Right kidney (tissue), 9 donors: Measurements from ENCODE around the gene PLCB1.
A peak's percentile ranks its signal among the peaks of the same experiment; 100 is the strongest.
"Not testable (repeated sequence)": the region's sequence is repeated elsewhere in the genome, so short reads cannot be mapped to it uniquely, and the experiment has no call there.

ENCODE experiments used
- DNase-seq: peaks from one replicate; pipeline ENCODE4 v3.0.0-alpha.2; 2016
- long read RNA-seq, 8 donors: transcript quantifications; one replicate each; lab custom pipeline, GENCODE V29; 2026

The PLCB1 gene
- long read RNA-seq, donor 1, result 0 reads
- long read RNA-seq, donor 2, full-length matches to known transcripts, result 1 of 1 reads
- long read RNA-seq, donor 2, partial matches to known transcripts, result 0 of 1 reads
- long read RNA-seq, donor 2, other reads (novel, unspliced or antisense), result 0 of 1 reads
- long read RNA-seq, donor 3, result 0 reads
- long read RNA-seq, donor 4, result 0 reads
- long read RNA-seq, donor 5, partial matches to known transcripts, result 0 of 1 reads
- long read RNA-seq, donor 5, other reads (novel, unspliced or antisense), result 0 of 1 reads
- long read RNA-seq, donor 6, partial matches to known transcripts, result 9 of 9 reads
- long read RNA-seq, donor 6, other reads (novel, unspliced or antisense), result 0 of 9 reads
- long read RNA-seq, donor 7, partial matches to known transcripts, result 11 of 11 reads
- long read RNA-seq, donor 7, other reads (novel, unspliced or antisense), result 0 of 11 reads
- long read RNA-seq, donor 8, full-length matches to known transcripts, result 1 of 1 reads
- long read RNA-seq, donor 8, partial matches to known transcripts, result 0 of 1 reads
- long read RNA-seq, donor 8, other reads (novel, unspliced or antisense), result 0 of 1 reads

DNA sequence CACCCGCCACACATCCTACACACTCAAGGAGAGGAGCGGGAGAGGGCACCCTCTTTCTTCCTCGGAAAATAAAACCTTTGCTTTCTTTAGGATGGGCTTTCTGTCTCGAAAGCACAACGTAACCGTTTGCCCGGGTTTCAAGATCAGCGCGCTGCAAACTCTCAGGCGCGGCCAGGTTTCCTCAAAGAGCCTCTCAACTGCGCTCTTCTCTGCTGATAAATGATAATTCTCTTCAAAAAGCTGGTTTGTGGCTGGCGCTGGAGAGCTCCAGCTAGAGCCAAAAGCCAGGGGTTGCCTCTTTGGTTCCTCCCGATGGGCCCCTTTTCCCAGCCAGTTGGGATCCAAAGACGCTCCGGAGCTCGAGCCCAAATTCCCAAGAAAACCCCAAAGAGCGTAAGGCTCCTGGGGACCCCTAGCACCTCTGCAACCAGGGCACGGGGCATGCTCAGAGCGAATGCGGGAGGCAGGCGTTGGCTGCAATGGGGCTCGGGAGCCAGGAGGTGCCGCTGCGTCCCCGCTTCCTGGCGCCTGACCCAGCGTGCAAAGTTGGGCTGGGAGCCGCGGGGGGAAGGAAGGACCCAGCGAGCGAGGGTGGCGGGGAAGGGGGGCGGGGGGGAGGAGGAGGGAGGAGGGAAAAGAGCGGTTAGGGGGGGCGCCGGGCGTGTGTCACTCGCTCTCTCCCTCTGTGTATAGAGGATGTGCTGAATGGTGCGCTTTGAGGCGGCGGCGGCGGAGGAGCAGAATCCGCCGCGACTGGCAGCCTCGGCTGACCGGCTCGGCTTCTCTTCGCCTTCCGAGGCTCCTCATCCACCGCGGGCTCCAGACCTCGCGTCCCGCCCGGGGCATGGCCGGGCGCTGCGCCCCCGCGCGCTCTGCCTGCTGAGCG, at the start of gene PLCB1:
Gene PLCB1 (plus strand): TSS at position 669 of the 886 bp plus-strand sequence. CDS start 386 bp downstream, outside the sequence.
- DNase-seq, result peak; percentile 88

DNA sequence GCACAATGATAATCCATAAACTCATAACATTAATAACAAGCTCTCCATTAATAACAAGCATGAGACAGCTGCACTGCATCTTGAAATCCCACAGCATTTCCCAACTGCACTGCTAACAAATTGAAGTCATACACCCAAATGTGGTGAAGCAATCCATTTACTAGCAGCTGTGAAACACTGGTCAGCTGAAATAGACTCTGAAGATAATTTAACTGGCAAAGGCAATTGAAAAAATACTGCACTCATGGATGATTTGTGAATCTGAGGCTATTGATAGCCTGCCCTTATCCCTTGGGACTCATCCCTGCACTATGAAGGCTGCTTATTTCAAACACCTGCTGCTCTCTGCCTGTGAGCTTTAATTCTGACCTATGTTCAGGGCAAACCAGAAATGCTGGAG, 49.1 kb upstream of the PLCB1 start:
- DNase-seq, result no peak

DNA sequence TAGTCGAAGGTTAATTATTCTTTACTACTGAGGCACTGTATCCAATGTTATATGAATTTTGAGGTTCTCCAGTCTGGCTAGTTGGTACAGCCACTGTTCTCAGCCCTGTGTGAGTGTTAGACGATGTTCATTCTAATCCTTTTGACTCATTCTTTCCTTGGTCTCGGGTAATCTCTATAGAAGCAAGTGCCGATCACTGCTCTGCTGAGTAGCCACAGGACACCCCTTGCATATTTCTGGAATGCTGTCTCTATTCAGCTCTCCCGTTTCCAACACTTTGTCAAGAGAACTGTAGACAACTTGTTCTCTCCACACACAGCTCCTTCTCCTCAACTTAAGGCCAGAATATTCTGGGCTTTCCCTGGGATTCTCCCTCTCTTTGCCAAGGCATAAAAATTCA, 42.4 kb upstream of the PLCB1 start:
- no peak for DNase-seq

DNA sequence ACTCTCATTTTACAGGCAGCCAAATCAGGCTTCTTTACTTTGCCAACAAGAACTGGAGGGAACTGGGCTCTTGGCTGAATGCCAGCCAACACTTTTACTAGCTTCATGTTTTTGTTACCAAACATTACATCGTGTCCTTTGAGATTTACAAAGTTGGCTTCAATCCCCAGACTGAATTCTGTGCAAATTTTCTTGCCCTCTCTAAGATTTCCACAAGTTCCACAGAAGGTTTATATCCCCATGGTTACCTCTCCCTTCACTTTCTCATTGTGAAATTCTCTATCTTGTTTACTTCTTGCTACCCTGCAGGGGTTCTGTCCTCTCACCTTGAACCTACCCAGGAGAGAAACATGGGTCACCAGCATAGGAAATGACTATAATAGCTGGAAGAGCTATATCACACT, 37.6 kb upstream of the PLCB1 start:
- no peak for DNase-seq

DNA sequence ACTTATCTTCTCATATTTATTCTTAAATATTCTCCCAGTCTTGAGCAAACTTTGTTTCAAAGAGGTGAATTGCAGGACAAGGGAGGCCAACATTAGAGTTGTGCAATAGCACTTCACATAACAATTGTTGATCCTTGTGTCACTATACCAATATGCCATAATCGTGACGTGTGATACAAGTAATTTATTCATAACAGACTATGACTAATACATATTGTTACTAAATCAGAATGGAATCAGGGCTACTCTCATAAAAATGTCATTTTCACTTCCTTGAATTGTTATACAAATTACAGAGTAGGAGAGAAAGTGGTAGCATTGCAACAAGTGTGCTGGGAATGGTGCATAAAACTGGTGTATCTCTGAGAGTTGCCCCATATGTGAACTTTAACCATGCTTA, 37.2 kb upstream of the PLCB1 start:
- no peak for DNase-seq

DNA sequence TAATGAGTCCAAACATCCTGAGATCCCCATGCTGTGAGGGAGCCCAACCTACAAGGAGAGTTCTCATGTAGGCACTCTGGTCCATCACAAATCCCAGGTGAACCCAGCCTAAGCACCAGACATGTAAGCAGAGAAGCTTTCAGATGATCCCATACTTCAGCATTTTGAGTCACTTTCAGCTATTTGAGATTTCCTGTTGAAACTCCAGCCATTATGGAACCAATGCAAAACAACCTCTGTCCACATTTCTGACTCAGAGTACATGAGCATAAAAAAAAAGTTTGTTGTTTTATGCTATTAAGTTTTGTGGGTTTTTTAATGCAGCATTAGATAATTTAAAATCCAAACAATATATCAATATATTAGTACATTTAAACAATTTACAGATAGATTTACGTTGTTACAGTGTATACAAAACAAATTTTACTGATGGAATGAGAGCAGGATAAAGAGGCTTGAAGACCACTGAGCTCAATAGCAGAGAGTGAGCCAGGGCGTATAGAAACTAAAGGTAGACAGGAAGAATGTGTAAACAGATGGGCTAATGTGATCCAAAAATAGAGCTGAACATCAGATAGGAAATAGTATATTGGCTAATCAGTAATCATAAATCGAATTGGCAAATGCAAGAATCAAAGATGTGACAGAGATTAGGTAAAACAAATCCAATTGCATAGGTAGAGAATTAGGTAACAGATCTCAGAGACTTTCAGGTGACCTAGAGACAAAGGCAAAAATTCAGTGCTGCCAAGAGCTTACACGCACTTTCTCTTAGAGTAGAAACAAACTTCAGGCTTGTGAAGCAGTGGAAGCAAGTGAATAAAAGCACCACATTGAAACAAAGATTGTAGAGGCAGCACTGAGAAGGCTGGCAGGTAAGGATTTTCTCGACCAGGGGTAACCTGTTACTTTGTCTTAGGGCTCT, 36.2 kb upstream of the PLCB1 start:
- no peak for DNase-seq

DNA sequence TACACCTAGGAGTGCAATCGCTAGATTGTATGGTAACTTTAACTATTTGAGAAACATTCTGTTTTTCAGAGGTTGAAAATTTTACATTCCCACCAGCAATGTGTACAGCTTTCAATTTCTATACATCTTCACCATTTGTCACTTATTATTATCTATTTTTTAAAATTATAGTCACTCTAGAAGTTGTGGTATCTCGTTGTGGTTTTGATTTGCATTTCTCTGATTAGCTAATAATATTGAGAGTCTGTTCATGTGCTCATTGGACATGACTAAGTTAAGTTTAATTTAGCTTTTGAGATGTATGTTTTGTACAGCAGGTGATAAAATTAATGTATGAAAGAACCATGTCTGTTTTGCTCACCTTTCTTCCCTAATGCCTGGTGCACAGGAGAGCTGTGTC, 34.8 kb upstream of the PLCB1 start:
- DNase-seq, result no peak

DNA sequence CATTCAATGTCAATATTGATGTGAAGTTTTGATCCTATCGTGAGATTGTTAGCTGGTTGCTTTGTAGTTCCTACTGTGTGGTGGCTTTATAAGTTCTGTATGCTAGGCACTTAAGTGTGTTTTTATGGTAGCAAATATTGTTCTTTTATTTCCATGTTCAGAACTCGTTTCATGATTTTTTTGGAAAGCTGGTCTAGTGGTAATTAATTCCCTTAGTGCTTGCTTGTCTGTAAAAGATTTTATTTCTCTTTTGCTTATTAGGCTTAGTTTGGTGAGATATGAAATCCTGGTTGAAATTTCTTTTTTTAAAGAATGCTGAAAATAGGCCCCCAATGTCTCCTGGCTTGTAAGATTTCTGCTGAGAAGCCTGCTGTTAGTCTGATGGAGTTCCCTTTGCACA, 27.8 kb upstream of the PLCB1 start:
- no peak for DNase-seq

DNA sequence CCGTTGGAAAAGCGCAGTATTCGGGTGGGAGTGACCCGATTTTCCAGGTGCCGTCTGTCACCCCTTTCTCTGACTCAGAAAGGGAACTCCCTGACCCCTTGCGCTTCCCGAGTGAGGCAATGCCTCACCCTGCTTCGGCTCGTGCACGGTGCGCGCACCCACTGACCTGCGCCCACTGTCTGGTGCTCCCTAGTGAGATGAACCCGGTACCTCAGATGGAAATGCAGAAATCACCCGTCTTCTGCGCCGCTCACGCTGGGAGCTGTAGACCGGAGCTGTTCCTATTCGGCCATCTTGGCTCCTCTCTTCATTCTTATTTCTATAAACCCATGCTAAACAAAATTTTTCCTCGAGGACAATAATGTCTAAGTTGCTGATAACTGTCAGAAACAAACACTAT, 17.5 kb upstream of the PLCB1 start:
- not testable (repeated sequence) for DNase-seq

DNA sequence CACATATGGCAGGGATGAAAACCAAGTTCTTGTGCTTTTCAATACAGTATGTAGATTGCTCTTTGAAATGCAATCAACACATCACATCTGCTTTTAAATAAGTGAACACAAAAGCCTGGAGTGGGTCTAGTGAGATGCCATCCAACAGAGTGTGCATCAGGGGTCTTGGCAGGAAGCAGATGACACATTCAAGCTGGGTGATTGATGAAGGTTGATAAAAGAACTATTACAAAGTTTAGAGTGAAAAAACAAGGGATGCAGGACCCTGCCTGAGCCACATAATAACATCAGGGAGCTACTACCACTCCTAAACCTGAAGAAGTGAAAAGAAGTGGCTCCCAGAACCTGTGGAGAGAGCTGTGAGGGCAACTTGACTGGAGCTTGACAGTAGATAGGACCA, 16.6 kb upstream of the PLCB1 start:
- DNase-seq, result no peak

DNA sequence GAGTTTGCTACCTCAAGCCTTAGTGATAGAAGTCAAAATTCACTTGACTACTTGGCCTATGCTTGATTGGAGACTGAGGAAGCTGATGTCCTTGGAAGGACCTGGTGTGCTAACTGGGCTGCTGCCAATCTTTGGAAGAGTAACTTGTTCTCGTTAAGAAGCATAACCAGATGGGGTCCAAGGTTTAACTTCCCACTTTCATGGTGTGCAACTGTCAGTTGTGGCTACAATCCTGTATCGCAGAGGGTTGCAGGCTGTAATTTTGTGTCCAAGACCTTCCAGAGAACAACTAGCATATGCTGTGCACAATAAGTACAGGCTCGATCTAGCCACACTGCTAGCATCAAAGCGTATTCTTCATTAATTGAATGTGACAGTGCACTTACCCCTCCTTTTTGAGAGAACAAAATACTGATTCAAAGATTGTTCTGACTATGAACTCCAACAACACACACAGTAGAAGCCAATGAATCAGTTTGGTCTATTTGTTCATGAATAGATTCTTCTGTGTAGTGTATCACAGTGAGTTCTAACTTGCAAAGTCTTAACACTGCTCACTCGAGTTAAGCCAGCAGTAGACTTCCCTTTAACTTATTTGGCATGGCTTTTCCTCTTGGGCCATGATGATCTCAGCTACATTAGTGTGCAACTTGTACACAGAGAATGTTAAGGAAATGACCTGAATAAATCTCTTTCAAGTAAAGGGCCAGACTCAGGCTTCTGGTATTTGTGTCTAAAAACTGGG, 15.8 kb upstream of the PLCB1 start:
- no peak for DNase-seq

DNA sequence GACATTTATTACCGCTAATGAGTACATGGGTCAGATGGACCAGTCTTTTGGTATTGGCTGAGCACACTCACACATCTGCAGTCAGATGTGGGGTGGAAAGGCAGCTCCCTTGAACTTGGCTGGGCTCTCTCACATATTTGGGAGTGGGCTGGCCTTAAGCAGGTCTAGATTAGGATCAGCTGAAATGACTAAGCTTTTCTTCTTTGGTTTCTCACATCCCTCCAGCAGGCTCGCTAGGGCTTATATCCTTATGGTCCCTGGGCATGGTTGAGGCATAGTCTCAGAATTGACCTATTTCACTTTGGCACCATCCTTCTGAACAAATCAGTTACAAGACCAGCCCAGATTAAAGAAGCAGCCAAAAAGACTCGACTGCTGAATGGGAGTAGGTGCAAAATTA, 14.4 kb upstream of the PLCB1 start:
- DNase-seq, result no peak

DNA sequence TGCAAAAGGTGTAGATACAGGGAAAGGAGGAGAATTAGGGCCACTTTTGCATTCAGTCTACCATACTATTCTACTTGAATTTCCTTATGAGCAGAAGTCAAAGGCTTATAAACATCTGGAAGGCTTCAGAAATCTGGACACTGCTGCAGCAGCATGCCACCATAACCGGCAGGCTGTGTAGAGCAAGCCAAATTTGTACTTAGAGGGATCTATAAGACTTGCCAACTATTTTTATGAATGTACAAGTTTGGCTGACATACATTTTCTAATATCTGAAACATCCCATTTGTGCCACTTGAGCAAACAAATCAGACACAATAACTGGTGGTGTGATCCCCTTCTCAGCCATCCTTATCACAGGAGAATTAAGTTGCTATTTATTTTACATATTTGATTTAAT, 14.0 kb upstream of the PLCB1 start:
- DNase-seq, result no peak

DNA sequence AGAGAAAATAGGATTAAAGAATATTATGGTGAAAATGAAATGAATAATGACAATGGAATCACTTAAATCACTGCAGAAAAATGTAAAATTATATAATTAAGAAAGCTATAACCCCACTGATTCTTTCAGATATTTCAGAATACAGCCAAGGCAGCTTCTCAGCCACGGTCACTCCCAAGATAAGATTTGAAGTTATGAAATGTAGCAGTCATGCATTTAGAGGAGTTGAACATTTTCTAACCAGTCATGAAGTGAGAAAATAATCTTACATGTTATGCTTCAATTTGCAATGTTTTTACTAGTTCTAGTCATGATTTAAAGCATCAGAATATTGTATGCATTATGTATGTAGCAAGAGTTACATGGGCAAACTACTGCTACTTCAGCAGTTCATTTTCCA, 13.3 kb upstream of the PLCB1 start:
- no peak for DNase-seq

DNA sequence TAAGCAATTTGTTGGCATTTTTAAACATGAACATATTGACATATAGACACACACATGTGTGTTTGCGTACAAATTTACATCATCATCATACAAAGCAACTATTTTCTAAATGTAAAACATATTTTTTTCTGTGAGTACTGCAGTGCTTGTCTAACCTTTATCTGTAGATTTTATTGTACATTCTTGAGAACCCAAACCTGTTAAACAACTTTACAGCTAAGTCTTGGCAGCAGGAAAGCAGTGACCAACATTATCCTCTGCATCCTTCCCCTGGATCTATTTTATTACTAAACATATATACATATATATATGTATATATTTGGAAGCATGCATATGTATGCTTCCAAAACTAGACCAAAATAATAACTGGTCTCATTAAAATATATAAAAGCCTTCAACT, 10.4 kb upstream of the PLCB1 start:
- DNase-seq, result no peak

DNA sequence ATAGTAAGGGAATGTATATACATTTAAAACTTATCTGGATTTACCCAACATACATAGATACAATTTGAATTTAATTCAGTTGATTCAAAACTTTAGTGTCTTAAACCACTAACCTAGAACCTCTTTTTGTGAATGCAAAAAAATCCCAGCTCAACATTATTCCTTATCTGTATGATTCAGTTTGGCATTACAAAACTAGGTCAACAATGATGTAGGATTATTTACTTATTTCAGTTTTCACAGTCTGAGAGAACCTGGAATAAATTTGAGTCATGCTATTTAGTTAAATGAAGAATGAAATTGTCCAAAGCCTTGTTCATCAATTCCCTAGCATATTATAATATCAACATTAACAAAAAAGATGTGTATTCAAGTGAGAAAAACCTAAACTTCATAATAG, 7.4 kb upstream of the PLCB1 start:
- DNase-seq, result no peak

DNA sequence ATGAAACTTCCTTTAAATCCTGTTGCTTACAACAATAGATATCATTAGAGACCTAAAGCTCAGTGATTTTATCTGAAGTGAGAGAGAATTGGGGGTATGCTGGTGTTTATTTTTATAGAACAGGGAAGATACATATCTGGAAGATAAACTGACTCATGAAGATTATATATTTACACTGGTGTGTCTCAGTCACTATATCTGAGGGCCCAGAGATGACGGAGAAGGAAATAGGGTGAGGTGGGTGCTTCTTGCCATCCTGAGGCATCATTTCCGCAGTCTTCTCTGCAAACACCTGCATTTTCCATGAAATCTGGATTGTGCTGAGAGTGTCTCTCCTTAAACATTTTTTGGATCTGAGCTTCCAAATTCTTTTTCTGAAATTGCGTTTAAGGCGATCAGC, 5.9 kb upstream of the PLCB1 start:
- DNase-seq, result no peak

DNA sequence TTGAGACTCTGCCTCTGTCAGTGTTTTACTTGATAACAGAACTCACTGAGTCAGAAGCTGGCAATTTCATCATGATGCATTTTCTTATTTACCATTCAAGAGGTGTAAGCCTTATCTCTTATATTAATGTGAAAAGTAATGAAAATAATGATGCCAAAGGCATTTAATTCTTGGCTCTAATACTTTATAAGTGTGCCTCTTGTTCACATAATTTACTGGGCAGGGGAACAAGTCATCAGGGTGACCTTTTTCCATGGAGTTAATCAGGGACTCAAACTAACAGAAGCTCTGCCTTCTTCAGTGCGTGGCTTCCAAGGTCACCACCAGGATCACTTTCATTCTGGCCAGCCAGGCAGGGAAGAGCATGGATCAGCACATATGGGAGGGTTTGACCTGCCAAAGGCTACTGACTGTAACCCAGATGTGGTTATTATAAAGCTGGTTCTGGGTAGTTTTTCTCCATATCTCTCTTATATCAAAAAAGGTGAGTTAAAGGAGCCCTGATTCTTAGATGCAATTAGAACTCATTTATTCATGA, 5.2 kb upstream of the PLCB1 start:
- DNase-seq, result no peak

DNA sequence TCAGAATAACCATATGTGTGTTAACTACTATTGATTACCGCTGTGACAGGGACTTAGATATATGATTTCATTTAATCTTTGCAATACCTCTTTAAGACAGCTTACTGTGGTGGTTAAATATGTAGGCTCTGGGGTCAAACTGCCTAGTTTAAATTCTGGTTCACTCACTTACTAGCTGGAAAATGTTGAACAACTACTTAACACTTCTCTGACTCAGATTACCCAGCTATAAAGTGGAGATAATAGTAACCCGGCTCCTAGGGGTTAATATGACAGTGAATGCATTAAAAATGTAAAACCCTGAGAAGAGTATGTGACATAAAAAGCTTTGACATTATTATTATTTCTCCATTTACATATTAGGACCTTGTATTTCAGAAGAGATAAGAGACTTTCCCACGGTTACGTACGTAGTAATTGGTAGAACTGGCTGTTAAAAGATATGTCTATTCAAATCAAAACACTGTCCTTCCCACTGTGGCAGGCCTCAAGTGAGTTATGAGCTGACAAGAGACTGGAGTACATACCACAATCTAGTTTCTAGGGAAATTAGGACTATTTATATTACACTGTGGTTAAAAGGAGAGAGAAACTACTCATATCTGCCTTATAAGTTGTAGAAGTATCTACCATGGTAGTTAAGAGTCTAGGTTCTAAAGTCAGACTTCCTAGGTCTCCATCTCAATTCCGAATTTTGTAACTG, 4.4 kb upstream of the PLCB1 start:
- no peak for DNase-seq

DNA sequence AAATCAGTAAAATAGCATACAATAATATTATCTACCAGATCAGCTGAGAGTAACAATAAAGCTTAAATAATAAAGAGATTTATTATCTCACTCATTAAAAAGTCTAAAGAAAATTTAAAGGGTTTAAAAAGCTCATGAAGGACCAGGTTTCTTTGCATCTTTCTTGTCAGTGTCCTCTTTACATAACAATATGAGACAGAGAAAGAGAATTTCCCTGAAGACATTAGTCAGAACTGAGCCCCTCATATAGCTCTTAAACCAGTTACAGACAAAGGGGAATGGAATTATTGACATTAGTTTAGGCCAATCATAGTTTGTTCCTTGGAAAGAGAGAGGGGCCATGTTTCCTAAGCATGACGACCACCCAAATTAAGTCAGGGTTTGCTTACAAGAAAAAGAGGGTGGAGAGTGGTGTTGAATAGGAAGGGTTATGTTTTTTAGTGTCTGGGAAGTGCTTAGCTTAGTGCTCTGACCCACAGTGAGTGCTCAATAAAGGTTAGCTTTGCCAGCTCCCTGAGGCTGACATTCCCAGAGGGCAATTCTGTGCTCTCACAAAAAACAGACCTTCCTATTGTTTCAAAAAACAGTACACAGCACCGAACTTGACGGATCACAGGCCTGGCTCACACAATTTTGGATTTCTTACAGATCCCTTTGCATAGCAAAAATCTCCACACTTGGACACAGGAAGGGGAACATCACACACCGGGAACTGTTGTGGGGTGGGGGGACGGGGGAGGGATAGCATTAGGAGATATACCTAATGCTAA, 3.6 kb upstream of the PLCB1 start:
- DNase-seq, result no peak
